ENCODE measurements around the gene LRRC8C.

- TF ChIP-seq CTCF (conservative IDR thresholded peaks at IDR 0.05; ENCODE audit: low read depth in 2 of 2) (no peak), REST (IDR thresholded peaks at IDR 0.05; ENCODE audit: unreplicated experiment) (no peak), EZH2 (IDR thresholded peaks at IDR 0.05; ENCODE audit: low read depth, unreplicated experiment) (no peak), STAT1 (IDR thresholded peaks at IDR 0.05; ENCODE audit: unreplicated experiment) (no peak), CREB1 (CRISPR knock-in tag; IDR thresholded peaks at IDR 0.05; ENCODE audit: low read depth) (no peak), EZH2phosphoT487 (IDR thresholded peaks at IDR 0.05; ENCODE audit: unreplicated experiment) (no peak), ZNF331 (CRISPR knock-in tag; IDR thresholded peaks at IDR 0.05; ENCODE audit: low read depth) (no peak), POLR2AphosphoS5 (IDR thresholded peaks at IDR 0.05; ENCODE audit: low read depth) (no peak), ETS1 (IDR thresholded peaks at IDR 0.05) (no peak), JUNB (IDR thresholded peaks at IDR 0.05; ENCODE audit: unreplicated experiment) (no peak), ZNF462 (CRISPR knock-in tag; IDR thresholded peaks at IDR 0.05) (no peak), NANOG (IDR thresholded peaks at IDR 0.05; ENCODE audit: borderline replicate concordance) (no peak), ZNF114 (CRISPR knock-in tag; IDR thresholded peaks at IDR 0.05) (no peak)
These were observed 27.5 kb downstream of the LRRC8C start for GRCh38 chr1:89660224-89661061.

Measured in GM23338 (cell line).